ENCODE measurements around the gene CD59.
"Not testable (repeated sequence)": the region's sequence is repeated elsewhere in the genome, so short reads cannot be mapped to it uniquely, and the experiment has no call there.

CD59 gene

DNA sequence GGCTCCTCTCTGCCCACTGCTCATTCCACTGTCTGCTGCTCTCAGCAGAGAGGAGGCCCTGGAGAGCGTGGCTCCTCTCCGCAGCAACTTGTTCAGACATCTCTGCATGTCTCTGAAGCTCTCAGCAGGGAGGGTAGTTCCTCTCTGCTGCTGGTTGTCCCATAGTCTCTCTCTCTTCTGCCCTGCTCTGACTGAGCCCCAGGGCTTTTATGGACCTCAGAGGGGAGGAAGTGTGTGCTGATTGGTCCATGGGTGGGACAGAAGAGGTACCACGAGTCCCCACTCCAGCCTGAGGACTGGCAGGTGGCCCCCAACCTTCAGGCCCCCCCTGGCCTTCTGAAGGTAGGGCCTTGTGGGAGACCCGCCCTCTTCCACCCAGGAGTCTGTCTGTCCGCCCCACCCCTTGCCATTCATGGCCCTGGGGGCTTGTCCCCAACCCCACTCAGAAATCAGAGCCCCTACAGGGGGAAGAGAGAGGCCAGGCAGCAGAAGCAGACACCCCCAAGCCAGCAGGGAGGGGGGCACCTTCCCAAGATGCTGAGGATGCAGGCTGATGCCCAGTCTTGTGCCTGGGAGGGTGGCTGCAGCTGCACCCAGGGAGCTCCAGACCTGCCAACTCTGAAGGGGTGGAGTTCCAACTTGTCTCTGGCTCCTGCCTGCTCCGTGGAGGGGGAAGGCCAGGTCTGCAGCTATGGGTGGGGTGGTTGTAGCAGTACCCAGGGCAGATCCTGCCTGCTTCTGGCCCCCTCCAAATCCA is 70.7 kb downstream of the CD59 start:
- no peak for DNase-seq

- no peak for DNase-seq
Observed at GRCh38 chr11:33664827-33665226, 71.4 kb downstream of the CD59 start.

DNA sequence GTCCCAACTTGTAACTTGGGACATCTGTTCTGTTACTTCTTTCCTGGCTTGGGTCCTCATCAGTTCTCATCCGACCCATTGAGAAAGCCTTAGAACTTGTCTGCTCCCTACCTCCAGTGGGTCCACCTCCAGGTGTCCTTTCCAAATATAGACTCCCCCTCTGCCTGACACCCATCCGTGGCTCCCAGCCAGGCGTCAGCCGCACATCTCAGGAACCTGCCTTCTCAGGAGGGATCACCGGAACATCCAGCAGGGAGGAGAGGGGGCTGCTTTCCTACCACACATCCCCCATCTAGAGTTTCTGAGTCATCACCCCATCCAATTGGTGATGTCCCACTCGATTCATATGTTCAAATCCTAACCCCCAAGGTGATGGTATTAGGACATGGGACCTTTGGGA is 72.1 kb downstream of the CD59 start:
- no peak for DNase-seq

- DNase-seq = no peak
Observed at GRCh38 chr11:33663121-33663520, 73.1 kb downstream of the CD59 start.

DNA sequence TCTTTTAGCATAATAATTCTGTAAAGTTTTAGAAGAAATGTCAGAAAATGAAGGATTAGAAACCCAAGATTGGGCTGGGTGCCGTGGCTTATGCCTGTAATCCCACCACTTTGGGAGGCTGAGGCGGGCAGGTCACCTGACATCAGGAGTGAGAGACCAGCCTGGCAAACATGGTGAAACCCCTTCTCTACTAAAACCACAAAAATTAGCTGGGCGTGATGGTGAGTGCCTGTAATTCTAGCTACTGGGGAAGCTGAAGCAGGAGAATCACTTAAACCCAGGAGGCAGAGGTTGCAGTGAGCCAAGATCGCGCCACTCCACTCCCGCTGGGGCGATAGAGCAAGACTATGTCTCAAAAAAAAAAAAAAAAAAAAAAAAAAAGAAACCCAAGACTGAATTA is 74.7 kb downstream of the CD59 start:
- not testable (repeated sequence) for DNase-seq

- no peak for DNase-seq
Observed at GRCh38 chr11:33660962-33661361, 75.3 kb downstream of the CD59 start.

- no peak for DNase-seq
Observed at GRCh38 chr11:33659370-33660139, 76.7 kb downstream of the CD59 start.

- DNase-seq = no peak
Observed at GRCh38 chr11:33658195-33658900, 77.9 kb downstream of the CD59 start.

GRCh38 chr11:33657757-33658156 is 78.5 kb downstream of the CD59 start:
- DNase-seq = no peak

GRCh38 chr11:33656768-33657167 is 79.5 kb downstream of the CD59 start:
- no peak for DNase-seq

DNA sequence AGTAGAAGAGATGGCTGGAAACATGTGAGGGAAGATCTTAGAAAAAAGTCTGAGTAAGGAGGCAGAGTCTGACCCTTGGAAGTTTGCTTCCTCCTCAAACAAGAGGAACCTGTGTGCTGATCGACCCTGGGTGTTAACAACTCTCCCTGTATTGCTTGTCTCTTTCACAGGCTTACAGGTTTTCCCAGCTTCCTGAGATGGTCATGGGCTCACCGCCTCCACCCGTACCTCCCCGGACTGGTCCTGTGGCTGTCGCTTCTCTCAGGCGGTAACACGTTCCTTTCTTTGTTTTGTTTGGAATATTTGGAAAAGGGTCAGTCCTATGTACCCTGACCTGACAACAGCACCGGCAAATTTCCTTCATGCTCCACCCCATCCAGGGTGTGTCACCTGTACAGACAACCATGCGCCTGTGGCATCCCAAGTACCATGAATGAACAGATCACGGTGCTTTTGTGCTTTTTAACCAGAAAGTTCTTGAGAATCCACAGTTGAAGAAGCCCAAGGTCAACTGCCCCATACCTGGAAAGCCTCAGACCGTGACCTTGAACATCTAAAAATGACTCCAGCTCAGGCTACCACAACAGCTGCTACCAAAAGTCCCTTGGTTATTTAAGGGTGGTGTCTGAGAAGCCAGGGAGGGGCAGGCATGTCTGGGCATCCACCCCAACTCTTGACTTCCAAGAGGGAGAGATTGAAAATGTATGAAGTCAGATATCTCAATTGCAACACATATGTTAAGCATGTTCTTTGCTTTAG is 80.2 kb downstream of the CD59 start:
- DNase-seq = no peak

- no peak for DNase-seq
Observed at GRCh38 chr11:33654594-33654993, 81.6 kb downstream of the CD59 start.

Data from activated naive CD4-positive, alpha-beta T cell treated with anti-CD3 and anti-CD28 coated beads, Interleukin-2, amount 50 U/mL, for 16 hours (primary cell).